ENCODE results near the gene PTPRG.

DNA sequence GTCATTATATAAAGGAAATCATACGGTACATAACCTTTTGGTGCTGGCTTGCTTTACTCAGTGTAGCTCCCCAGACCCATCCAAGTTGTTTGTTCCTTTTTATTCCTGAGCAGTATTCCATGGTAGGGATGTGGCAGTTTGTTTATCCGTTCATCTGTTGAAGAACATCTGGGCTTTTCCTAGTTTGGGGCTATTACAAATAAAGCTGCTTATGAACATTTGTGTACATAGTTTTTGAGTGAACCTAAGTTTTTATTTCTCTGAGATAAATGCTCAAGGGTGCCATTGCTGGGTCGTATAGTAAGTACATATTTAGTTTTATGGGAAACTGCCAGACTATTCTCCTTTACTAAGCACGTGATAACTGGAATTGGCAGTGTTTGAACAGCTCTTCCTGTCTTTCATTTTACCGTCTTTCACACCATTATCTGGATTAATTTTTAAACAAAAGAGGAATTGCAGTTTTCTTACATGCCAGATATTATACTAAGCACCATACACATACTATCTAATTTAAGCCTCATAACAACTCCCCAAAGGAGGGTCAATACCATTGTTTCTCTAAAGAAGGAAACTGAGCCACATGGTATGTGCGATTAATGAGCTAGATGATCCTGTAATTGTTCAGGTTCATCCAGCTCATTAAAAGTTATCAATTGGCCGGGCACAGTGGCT lies 85.6 kb downstream of the PTPRG start:
- TF ChIP-seq CTCF (IDR thresholded peaks at IDR 0.05; ENCODE audit: extremely low read depth in 1 of 2, insufficient read depth in 1 of 2, low read depth in 1 of 2, low read length in 2 of 2) (no peak), EZH2 (IDR thresholded peaks at IDR 0.05; ENCODE audit: borderline replicate concordance, low read depth, low read length, severe bottlenecking) (no peak), POLR2A (IDR thresholded peaks at IDR 0.05; ENCODE audit: low read depth, low read length) (no peak), JUN (IDR thresholded peaks at IDR 0.05; ENCODE audit: borderline replicate concordance, insufficient read depth, insufficient read length, low read depth) (no peak)
